Muscle of leg (tissue), 11 donors: ENCODE measurements around the gene SPDEF. TPM values are rescaled to one million over a fixed set of nuclear protein-coding genes. Genes with fewer than 3 reads are reported as not detected.

Experiments used
- DNase-seq: peaks from one replicate; pipeline ENCODE4 v3.0.0; 2013
- H3K27ac ChIP-seq: one replicate; pipeline ENCODE4 v1.5.1; 2013; ENCODE audit warnings: mild to moderate bottlenecking, low read length, control low read depth
- H3K27me3 ChIP-seq: one replicate; pipeline ENCODE4 v1.6.1; 2013; ENCODE audit warnings: low read length; ENCODE audit not compliant: control insufficient read depth, insufficient read depth
- H3K36me3 ChIP-seq: one replicate; pipeline ENCODE4 v1.6.1; 2013; ENCODE audit warnings: low read length; ENCODE audit not compliant: control insufficient read depth, insufficient read depth
- H3K4me1 ChIP-seq: one replicate; pipeline ENCODE4 v1.6.1; 2013; ENCODE audit warnings: low read length; ENCODE audit not compliant: control insufficient read depth, insufficient read depth
- H3K4me3 ChIP-seq: one replicate; pipeline ENCODE4 v1.5.1; 2013; ENCODE audit warnings: low read length, control low read depth
- H3K9me3 ChIP-seq: replicated peaks from 2 replicates; pipeline ENCODE4 v1.6.1; 2013; ENCODE audit warnings: low read depth, low read length; ENCODE audit not compliant: control insufficient read depth
- WGBS: methylation state at CpG from one replicate; pipeline ENCODE4 v1.1.5; 2013; ENCODE audit warnings: missing lambda C conversion rate; ENCODE audit not compliant: insufficient coverage; 5-methylcytosine and 5-hydroxymethylcytosine counted together
- polyA plus RNA-seq, 8 donors: library from polyadenylated mRNA; unstranded; fragments of 120-200 nt; gene quantifications; one replicate each; pipeline versions ENCODE4 v1.2.1 to v1.2.3, GENCODE V29; 2013; ENCODE audit warnings: inconsistent platforms in 1 of 8, low replicate concordance in 1 of 8; ENCODE audit not compliant: insufficient read length in 8 of 8, insufficient read depth in 1 of 8
- total RNA-seq: library from RNA; stranded (reverse); fragments of 120-200 nt; gene quantifications from one replicate; pipeline ENCODE4 v1.2.4, GENCODE V29; 2013

Gene SPDEF
- total and polyA plus RNA-seq, 9 donors, result 0.04 to 0.28 (median 0.11) TPM; not detected in 3

DNA sequence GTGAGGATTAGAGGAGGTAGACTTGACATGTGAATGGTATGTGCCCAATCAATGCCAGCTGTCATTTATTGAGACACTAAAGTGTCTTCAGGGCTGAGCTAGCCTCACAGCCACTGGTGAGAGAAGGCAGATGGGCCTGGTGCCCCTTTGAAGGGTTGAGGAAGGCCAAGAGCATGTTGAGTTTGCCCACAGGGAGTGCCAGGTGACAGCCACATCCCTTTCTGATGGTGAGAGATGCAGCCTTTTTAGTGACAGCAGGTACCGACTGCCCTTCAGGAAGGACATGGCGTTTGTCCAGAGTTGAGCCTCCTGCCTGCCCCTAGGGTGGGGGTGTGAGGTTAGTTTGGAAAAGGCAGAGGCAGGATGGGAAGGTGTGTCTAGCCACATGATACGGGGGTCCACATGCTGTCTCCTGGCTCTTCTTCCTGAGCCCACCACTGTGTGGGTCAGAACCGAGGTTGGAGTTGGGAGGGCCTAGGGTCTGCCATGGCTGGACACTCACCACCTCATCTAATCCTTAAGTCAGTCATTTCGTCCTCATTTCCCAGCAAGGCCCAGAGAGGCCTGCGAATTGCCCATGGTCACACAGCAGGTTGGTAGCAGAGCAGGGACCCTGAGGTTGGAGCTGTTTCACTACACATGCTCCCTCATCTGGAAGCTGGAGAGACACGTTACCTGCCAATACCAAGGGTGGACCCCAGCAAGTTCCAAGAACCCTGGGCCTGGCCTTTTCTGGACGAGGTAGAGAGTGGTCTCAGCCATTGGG lies 32.5 kb downstream of the SPDEF start:
- H3K4me1 ChIP-seq, result peaks cover 8% of the 10 kb centered on the region
- H3K27me3 ChIP-seq, result no peaks in the 10 kb centered on the region
- H3K36me3 ChIP-seq, result no peaks in the 10 kb centered on the region
- no peaks in the 10 kb centered on the region for H3K9me3 ChIP-seq
- H3K4me3 ChIP-seq, result no peak overlapping the region
- no peak for DNase-seq
- H3K27ac ChIP-seq, result no peak overlapping the region
- WGBS, result 73% methylated on average over 6 of the region's 8 CpGs

DNA sequence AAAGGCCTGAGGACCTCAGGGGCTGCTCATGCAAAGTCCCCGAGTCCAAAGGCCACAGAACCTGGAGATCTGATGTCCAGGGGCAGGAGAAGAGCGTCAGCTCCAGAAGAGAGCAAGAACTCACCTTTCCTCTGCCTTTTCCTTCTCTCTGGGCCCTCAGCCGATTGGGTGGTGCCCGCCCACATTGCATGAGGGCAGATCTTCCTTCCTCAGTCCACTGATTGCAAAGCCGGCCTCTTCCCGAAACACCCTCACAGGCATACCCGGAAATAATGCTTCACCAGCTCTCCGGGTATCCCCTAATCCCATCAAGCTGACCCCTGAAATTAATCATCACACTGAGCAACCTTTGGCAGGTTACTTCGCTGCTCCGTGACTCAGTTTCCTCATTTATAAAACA lies 33.4 kb downstream of the SPDEF start:
- WGBS, result 78% methylated on average over 8 of the region's 10 CpGs
- H3K4me1 ChIP-seq, result peaks cover 8% of the 10 kb centered on the region
- DNase-seq, result no peak
- H3K27me3 ChIP-seq, result no peaks in the 10 kb centered on the region
- no peak overlapping the region for H3K27ac ChIP-seq
- no peaks in the 10 kb centered on the region for H3K36me3 ChIP-seq
- H3K9me3 ChIP-seq, result no peaks in the 10 kb centered on the region
- H3K4me3 ChIP-seq, result no peak overlapping the region

DNA sequence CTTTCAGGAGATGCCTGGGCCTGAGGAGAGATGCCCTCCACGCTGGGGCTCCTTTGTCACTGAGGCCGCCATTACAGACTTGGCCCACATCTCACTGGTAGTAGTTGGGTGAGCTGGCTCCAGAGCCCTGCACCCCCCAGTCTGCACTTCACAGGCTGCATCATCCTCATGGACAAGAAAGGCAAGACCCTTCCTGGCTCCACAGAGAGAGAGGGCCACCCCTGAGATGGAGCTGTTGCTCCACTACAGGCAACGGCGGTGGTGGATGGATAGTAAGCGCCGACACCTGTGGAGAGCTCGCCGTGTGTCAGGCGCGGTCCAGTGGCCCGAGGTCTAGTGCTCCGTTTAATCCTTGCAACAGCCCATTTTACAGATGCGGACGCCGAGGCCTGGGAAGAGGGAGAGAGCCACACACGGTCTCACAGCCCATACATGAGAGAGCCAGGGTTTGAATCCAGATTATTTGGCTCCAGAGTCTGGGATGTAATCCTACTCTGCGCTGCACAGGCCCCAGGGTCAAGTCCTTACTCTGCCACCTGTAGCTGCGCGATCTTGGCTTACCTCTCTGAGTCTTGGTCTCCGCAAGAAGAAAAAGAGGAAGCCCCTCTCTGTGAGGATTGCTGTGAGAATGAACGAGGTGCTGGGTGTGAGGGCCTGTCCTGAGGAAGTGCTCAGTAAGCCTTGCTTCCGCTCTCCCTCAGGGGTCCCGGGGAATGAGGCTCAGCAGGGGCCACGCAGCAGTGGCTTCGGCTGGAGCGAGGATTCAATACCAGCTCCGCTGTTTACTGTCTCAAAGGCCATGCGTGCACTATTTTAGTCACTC lies 34.5 kb downstream of the SPDEF start:
- Histone ChIP-seq H3K4me1 (peaks cover 5% of the 10 kb centered on the region), H3K36me3 (no peaks in the 10 kb centered on the region), H3K27ac (no peak overlapping the region), H3K9me3 (no peaks in the 10 kb centered on the region), H3K27me3 (no peaks in the 10 kb centered on the region), H3K4me3 (no peak overlapping the region)
- WGBS, result 87% methylated on average over 22 of the region's 28 CpGs
- no peak for DNase-seq

- no peak overlapping the region for H3K27ac ChIP-seq
- WGBS, result 78% methylated on average over 16 of the region's 24 CpGs
- H3K27me3 ChIP-seq, result peaks cover 2% of the 10 kb centered on the region
- no peaks in the 10 kb centered on the region for H3K4me1 ChIP-seq
- no peaks in the 10 kb centered on the region for H3K36me3 ChIP-seq
- no peaks in the 10 kb centered on the region for H3K9me3 ChIP-seq
- DNase-seq, result no peak
- no peak overlapping the region for H3K4me3 ChIP-seq
These were observed 35.3 kb downstream of the SPDEF start for GRCh38 chr6:34520645-34521462.

DNA sequence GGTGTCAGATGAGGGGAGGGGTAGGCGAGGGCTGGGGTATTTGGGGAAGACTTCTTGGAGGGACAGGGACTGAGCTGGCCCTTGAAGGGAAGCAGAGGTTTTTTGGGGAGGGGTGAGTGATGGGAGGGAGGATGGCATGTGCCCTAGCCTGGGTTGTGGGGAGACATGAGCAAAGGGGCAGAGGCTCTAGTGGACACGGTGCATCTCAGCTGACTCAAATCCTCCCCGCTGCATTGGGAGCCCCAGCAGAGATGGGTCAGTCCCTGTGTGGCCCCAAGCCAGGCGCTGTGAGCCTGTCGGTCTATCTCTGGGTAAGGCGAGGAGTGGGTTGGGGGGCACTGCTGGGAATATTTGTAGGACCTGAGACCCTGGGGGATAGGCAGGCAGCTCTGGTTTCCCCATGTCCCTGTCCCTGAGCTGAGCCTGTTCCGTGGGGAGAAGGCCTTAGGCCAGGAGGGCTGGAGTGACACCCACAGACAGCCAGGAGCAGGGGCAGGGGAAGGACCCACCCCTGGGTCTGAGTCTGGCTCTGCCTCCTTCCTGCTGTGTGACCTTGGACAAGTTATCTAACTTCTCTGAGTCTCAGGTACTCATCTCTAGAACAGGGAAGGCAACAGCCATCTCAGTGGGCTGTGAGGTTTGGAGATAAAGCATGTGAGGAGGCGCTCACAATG lies 36.0 kb downstream of the SPDEF start:
- DNase-seq, result no peak

GRCh38 chr6:34518669-34519365 lies 37.3 kb downstream of the SPDEF start:
- Histone ChIP-seq H3K36me3 (no peaks in the 10 kb centered on the region), H3K9me3 (no peaks in the 10 kb centered on the region), H3K27ac (no peak overlapping the region), H3K27me3 (peaks cover 21% of the 10 kb centered on the region), H3K4me1 (peaks cover 7% of the 10 kb centered on the region), H3K4me3 (no peak overlapping the region)
- no peak for DNase-seq
- 78% methylated on average over 2 of the region's 4 CpGs for WGBS

More for the DNA sequence above, 36.0 kb downstream of the SPDEF start:
- peaks cover 2% of the 10 kb centered on the region for H3K4me1 ChIP-seq
- no peaks in the 10 kb centered on the region for H3K9me3 ChIP-seq
- H3K27me3 ChIP-seq, result peaks cover 9% of the 10 kb centered on the region
- no peak overlapping the region for H3K4me3 ChIP-seq
- H3K36me3 ChIP-seq, result no peaks in the 10 kb centered on the region
- no peak overlapping the region for H3K27ac ChIP-seq
- 81% methylated on average over 8 of the region's 8 CpGs for WGBS

DNA sequence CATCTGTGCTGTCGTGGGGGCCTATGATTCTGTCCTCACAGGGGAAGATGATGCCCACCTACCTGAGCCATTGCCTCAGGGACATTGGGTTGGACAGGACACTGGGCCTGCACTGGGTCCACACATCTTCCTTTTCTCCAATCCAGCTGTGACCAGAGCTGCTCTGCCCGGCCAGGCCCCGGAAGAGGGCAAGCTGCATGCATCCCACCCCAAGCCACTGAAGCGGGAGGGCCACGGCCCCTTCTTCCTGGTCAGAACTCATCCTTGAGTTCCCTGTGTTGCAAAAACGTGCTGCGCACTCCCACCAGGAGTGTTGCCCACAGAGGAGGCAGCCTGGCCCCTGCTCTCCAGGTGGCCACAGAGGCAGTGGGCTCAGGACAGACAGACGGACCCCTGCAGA lies 38.2 kb downstream of the SPDEF start:
- Histone ChIP-seq H3K27ac (no peak overlapping the region), H3K4me1 (peaks cover 7% of the 10 kb centered on the region), H3K9me3 (no peaks in the 10 kb centered on the region), H3K27me3 (peaks cover 21% of the 10 kb centered on the region), H3K4me3 (no peak overlapping the region), H3K36me3 (no peaks in the 10 kb centered on the region)
- WGBS, result 81% methylated on average over 8 of the region's 8 CpGs
- DNase-seq, result no peak

GRCh38 chr6:34517461-34517881 lies 38.7 kb downstream of the SPDEF start:
- Histone ChIP-seq H3K9me3 (no peaks in the 10 kb centered on the region), H3K27me3 (peaks cover 21% of the 10 kb centered on the region), H3K27ac (no peak overlapping the region), H3K4me1 (peaks cover 7% of the 10 kb centered on the region), H3K4me3 (no peak overlapping the region), H3K36me3 (no peaks in the 10 kb centered on the region)
- 93% methylated on average over 3 of the region's 4 CpGs for WGBS
- no peak for DNase-seq
